OCI-LY7 (cell line): ENCODE results near the gene SPDL1.

ENCODE experiments used
- EZH2phosphoT487 ChIP-seq: fragments of 200-600 bp; sonication (generic); IDR thresholded peaks from 2 replicates; pipeline ENCODE4 v1.6.1; 2018; ENCODE audit warnings: low read depth, borderline replicate concordance, mild to moderate bottlenecking, mixed run types, antibody characterized with exemption, low read length, moderate library complexity, mixed read lengths
- TF ChIP-seq, protein P1 (sequence below): fragments of 200-600 bp; sonication (generic); conservative IDR thresholded peaks from 2 replicates; pipeline ENCODE4 v1.5.1; 2014; ENCODE audit warnings: mild to moderate bottlenecking, antibody characterized with exemption, low read length, moderate library complexity, mixed read lengths

DNA sequence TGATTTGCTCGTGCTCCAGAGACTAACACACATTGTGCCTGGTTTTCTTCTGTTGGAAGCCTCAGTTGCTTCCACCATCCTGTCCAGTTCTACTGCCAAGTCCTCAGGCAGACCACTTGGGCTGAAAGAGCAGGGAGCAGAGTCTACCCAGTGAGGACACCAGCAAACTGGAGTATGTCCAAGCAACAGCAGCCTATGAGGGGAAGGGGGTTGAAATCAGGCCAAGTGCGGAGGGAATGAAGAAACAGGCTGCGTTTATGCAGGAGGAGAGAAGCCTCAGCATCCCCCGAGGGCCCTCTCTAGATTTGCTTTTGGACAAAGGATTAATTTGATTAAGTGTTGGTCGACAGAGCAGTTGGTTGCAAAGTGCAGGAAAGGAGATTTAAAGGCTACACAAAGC is 68.0 kb downstream of the SPDL1 start:
- TF ChIP-seq, protein P1, sequence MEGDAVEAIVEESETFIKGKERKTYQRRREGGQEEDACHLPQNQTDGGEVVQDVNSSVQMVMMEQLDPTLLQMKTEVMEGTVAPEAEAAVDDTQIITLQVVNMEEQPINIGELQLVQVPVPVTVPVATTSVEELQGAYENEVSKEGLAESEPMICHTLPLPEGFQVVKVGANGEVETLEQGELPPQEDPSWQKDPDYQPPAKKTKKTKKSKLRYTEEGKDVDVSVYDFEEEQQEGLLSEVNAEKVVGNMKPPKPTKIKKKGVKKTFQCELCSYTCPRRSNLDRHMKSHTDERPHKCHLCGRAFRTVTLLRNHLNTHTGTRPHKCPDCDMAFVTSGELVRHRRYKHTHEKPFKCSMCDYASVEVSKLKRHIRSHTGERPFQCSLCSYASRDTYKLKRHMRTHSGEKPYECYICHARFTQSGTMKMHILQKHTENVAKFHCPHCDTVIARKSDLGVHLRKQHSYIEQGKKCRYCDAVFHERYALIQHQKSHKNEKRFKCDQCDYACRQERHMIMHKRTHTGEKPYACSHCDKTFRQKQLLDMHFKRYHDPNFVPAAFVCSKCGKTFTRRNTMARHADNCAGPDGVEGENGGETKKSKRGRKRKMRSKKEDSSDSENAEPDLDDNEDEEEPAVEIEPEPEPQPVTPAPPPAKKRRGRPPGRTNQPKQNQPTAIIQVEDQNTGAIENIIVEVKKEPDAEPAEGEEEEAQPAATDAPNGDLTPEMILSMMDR, result no peak
- no peak for TF ChIP-seq EZH2phosphoT487
